Measurements from ENCODE around the gene PITPNB.

DNA sequence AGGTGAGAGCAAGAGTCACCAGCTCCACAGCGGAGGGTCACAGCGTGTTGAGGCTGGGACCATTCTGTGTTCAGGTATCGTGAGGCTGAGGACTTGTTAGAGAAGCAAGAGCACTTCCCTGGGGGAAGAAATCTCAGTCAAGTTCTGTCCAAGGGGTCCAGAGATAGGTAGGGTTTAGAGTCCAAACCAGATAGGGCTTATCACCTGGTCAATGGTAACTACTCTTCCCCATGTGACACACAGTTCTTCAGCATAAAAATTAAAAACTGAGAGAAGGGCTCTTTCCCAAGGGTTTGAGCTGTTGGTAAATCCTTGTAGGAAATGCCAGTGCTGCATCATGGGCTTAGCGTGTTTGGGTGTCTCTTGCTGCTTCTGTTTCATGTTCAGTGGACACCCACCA lies 62.7 kb downstream of the PITPNB start:
- TF ChIP-seq, protein P1, sequence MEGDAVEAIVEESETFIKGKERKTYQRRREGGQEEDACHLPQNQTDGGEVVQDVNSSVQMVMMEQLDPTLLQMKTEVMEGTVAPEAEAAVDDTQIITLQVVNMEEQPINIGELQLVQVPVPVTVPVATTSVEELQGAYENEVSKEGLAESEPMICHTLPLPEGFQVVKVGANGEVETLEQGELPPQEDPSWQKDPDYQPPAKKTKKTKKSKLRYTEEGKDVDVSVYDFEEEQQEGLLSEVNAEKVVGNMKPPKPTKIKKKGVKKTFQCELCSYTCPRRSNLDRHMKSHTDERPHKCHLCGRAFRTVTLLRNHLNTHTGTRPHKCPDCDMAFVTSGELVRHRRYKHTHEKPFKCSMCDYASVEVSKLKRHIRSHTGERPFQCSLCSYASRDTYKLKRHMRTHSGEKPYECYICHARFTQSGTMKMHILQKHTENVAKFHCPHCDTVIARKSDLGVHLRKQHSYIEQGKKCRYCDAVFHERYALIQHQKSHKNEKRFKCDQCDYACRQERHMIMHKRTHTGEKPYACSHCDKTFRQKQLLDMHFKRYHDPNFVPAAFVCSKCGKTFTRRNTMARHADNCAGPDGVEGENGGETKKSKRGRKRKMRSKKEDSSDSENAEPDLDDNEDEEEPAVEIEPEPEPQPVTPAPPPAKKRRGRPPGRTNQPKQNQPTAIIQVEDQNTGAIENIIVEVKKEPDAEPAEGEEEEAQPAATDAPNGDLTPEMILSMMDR (IDR thresholded peaks at IDR 0.05): no peak
- no peak for TF ChIP-seq POLR2A (IDR thresholded peaks at IDR 0.05)
